GM18499 (cell line): Measurements from ENCODE around the gene FGF9.
A peak's percentile ranks its signal among the peaks of the same experiment; 100 is the strongest.

ENCODE experiments used
- ATAC-seq: cut with Tn5 transposase; IDR thresholded peaks from one replicate; pipeline ENCODE4 v1.9.1; 2021; ENCODE audit warnings: moderate number of reproducible peaks; ENCODE audit not compliant: insufficient read depth, unreplicated experiment

Gene FGF9

GRCh38 chr13:21670883-21671619 is at the start of gene FGF9:
TSS of gene FGF9 (plus strand) at chr13:21671073. CDS start at chr13:21671913, 840 bp downstream.
- no peak for ATAC-seq

- ATAC-seq = no peak
These were observed 45.5 kb upstream of the FGF9 start for GRCh38 chr13:21625366-21625765.

GRCh38 chr13:21632196-21632595 is 38.7 kb upstream of the FGF9 start:
- no peak for ATAC-seq

- ATAC-seq = no peak
These were observed 34.2 kb upstream of the FGF9 start for GRCh38 chr13:21636656-21637055.

GRCh38 chr13:21637296-21637695 is 33.6 kb upstream of the FGF9 start:
- peak; percentile 34 for ATAC-seq

- no peak for ATAC-seq
These were observed 32.3 kb upstream of the FGF9 start for GRCh38 chr13:21638319-21639282.

GRCh38 chr13:21639561-21639960 is 31.3 kb upstream of the FGF9 start:
- ATAC-seq = no peak

- no peak for ATAC-seq
These were observed 29.2 kb upstream of the FGF9 start for GRCh38 chr13:21641629-21642028.

GRCh38 chr13:21657538-21657937 is 13.3 kb upstream of the FGF9 start:
- ATAC-seq = no peak

GRCh38 chr13:21659087-21659486 is 11.8 kb upstream of the FGF9 start:
- no peak for ATAC-seq

- ATAC-seq = no peak
These were observed 9.6 kb upstream of the FGF9 start for GRCh38 chr13:21661097-21661909.

GRCh38 chr13:21663197-21663596 is 7.7 kb upstream of the FGF9 start:
- ATAC-seq = no peak

- no peak for ATAC-seq
These were observed 2.1 kb upstream of the FGF9 start for GRCh38 chr13:21668732-21669275.

- no peak for ATAC-seq
These were observed 629 bp upstream of the FGF9 start for GRCh38 chr13:21670006-21670882.

GRCh38 chr13:21671620-21672286 is 880 bp downstream of the FGF9 start:
- no peak for ATAC-seq

- no peak for ATAC-seq
These were observed 1.4 kb downstream of the FGF9 start for GRCh38 chr13:21672287-21672680.

- no peak for ATAC-seq
These were observed 2.1 kb downstream of the FGF9 start for GRCh38 chr13:21672796-21673538.

- no peak for ATAC-seq
These were observed 2.6 kb downstream of the FGF9 start for GRCh38 chr13:21673539-21673788.
